HEK293T (cell line): ENCODE data around the gene PDE4B.

Source experiments
- ARNT ChIP-seq: fragments of 450-650 bp; IDR thresholded peaks from 2 replicates; pipeline ENCODE4 v1.6.1; 2017; ENCODE audit warnings: mild to moderate bottlenecking
- BHLHE40 ChIP-seq: fragments of 450-650 bp; IDR thresholded peaks from 2 replicates; pipeline ENCODE4 v1.6.1; 2016; ENCODE audit warnings: mild to moderate bottlenecking, moderate library complexity, borderline replicate concordance
- ELF4 ChIP-seq: fragments of 450-650 bp; IDR thresholded peaks from 2 replicates; pipeline ENCODE4 v1.6.1; 2017; ENCODE audit warnings: antibody characterized with exemption
- FOXA1 ChIP-seq: fragments of 450-650 bp; IDR thresholded peaks from 2 replicates; pipeline ENCODE4 v1.6.1; 2016; ENCODE audit warnings: mild to moderate bottlenecking
- FOXK2 ChIP-seq: fragments of 450-650 bp; IDR thresholded peaks from 2 replicates; pipeline ENCODE4 v1.6.1; 2016; ENCODE audit warnings: mild to moderate bottlenecking
- FOXM1 ChIP-seq: fragments of 450-650 bp; IDR thresholded peaks from 2 replicates; pipeline ENCODE4 v1.6.1; 2017; ENCODE audit warnings: mild to moderate bottlenecking, borderline replicate concordance
- L3MBTL2 ChIP-seq: fragments of 450-650 bp; conservative IDR thresholded peaks from 2 replicates; pipeline ENCODE4 v1.6.1; 2016; ENCODE audit warnings: mild to moderate bottlenecking
- NFRKB ChIP-seq: fragments of 450-650 bp; IDR thresholded peaks from 2 replicates; pipeline ENCODE4 v1.6.1; 2016; ENCODE audit warnings: mild to moderate bottlenecking, moderate library complexity
- PKNOX1 ChIP-seq: fragments of 450-650 bp; IDR thresholded peaks from 2 replicates; pipeline ENCODE4 v1.6.1; 2016
- SP1 ChIP-seq: fragments of 450-650 bp; IDR thresholded peaks from 2 replicates; pipeline ENCODE4 v1.6.1; 2017
- SUZ12 ChIP-seq: fragments of 450-650 bp; IDR thresholded peaks from 2 replicates; pipeline ENCODE4 v1.6.1; 2016; ENCODE audit warnings: mild to moderate bottlenecking
- TARDBP ChIP-seq: fragments of 450-650 bp; IDR thresholded peaks from 2 replicates; pipeline ENCODE4 v1.6.1; 2016
- ZNF384 ChIP-seq: fragments of 450-650 bp; IDR thresholded peaks from 2 replicates; pipeline ENCODE4 v1.6.1; 2016

- no peak for TF ChIP-seq FOXK2
- no peak for TF ChIP-seq SUZ12
- TF ChIP-seq ZNF384, result no peak
- TF ChIP-seq PKNOX1, result no peak
- no peak for TF ChIP-seq FOXA1
- TF ChIP-seq TARDBP, result no peak
- no peak for TF ChIP-seq SP1
- no peak for TF ChIP-seq BHLHE40
- TF ChIP-seq L3MBTL2, result no peak
- TF ChIP-seq NFRKB, result no peak
- no peak for TF ChIP-seq ARNT
- TF ChIP-seq FOXM1, result no peak
- TF ChIP-seq ELF4, result no peak
Observed at GRCh38 chr1:66327588-66327987, 534.9 kb downstream of the PDE4B start.
